ENCODE data around the gene HSD17B7.
"Not testable (repeated sequence)": the region's sequence is repeated elsewhere in the genome, so short reads cannot be mapped to it uniquely, and the experiment has no call there.

The HSD17B7 gene

GRCh38 chr1:162790303-162790984 is at the start of gene HSD17B7:
Gene HSD17B7, plus strand, starts transcription at chr1:162790702. Its CDS starts 99 bp downstream, at chr1:162790801.
- peak; percentile 64 to 69 for DNase-seq

DNA sequence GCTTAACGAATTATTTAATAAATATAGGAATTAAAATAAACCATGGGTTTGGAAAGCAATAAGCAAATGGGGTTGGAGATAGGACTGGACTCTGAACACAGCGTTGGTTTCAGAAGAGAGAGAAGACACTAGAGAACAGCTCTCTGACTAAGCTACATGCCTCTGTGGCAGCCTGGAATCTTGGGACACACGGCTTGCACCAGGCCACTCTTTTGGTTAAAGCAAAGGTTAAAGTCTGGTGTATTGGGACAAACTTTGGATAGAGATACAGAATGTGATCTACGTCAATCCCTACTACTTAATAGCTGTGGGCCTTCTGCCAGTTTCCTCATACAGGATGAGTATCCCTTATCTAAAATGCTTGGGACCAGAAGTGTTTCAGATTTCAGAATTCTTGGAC is 49.7 kb upstream of the HSD17B7 start:
- DNase-seq: no peak

- DNase-seq: no peak
These were observed 48.9 kb upstream of the HSD17B7 start for GRCh38 chr1:162741574-162741973.

GRCh38 chr1:162746264-162746942 is 44.1 kb upstream of the HSD17B7 start:
- not testable (repeated sequence) for DNase-seq

DNA sequence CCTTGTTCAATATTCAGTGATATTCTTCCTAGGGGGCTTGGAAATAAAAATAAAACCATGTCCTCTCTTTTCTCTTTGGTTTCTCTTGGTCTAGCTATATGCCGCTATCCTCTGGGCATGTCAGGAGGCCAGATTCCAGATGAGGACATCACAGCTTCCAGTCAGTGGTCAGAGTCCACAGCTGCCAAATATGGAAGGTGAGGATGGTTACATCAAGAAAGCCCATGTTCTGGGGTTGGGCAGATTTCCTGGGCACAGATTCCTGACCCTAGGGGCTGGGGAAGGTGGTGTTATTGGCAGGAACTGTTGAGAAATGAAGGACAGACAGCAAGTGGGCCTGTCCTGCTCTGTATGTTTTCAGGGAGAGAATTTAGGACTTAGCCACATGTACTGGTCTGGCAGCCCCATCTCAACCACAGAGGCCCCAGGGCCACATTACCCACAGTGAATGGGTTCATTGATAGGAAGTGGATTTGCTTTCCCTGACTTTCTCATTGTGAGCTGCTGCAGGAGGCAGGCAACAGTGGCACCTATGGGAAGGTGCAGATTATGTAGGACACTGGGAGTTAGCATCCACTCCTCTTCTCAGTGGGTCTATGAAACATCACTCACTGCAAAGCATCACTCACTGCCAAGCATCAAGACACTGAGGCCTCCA is 37.4 kb upstream of the HSD17B7 start:
- no peak for DNase-seq

- no peak for DNase-seq
These were observed 36.4 kb upstream of the HSD17B7 start for GRCh38 chr1:162753998-162754585.

DNA sequence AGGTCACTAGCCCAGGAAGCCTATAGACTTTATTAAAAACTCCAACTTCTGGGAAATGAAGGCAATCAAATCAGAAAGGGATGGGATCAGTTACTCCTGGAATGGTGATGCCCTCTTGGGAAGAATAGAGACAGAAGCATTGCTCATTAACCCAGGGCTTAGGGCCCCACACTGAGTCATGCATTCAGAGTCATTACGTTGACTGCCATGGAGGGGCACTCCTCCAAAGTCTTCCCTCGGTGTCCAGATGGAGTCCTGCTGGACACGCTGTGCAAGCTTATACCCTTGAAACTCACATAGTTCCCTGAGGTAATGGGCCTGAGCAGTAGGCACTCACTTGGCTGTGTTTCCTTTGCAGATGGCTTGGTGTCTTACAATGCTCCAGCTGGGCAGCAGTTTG is 35.2 kb upstream of the HSD17B7 start:
- no peak for DNase-seq

DNA sequence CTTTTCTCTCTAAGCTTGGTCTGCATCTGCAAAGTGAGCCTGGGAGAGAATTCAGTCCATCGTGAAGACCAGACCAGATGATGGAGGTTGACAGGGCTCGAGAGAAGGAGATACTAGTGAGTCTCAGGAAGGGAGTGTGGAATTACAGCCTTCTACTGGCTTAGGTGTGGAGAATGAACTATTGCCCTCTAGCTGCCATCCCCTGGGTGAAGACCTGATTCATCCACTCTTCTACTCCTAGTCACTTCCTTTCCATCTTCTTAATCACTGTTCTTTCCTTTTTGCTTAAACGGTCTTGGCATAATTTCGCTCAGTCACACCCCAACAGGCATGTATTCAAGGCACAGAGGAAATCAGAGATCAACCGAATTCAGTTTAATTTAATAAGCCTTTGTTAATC is 34.0 kb upstream of the HSD17B7 start:
- DNase-seq: no peak

- DNase-seq: no peak
These were observed 33.0 kb upstream of the HSD17B7 start for GRCh38 chr1:162757476-162757875.

DNA sequence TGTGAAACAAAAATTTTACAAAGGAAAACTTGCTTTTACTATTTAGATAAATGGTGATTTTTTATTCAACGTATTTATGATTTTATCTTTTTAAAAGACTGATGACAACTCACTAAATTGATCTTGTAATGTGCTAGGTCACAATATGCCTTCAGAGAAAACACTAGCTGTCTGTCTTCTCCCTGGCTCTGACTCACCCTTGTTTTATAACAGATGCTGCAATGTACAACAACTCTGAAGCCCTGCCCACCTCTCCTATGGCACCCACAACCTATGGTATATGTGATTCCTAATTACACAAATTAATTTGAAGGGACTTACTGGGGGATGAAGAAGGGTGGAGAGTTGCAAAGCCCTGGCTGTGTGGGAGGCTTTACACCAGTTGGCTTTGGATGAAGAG is 24.7 kb upstream of the HSD17B7 start:
- DNase-seq: no peak

- DNase-seq: no peak
These were observed 17.8 kb upstream of the HSD17B7 start for GRCh38 chr1:162772571-162773154.

DNA sequence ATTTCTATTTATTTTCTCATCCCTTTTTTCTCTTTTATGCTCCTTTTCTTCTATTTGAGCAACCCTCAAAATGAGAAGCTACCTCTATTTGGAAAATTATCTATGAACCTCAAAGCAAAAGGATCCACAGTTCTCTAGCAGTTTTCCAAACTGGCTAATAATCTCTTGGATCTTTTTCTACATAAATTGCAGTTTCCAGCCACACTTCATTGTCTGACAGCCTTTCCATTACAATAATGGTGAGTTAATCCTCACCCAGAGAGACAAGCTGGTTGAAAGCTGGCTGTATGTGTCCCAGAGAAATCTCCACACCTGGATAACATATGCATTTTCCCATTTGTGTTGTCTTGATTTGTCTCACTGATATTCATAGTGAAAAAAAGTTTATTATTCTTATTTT is 16.5 kb upstream of the HSD17B7 start:
- no peak for DNase-seq

DNA sequence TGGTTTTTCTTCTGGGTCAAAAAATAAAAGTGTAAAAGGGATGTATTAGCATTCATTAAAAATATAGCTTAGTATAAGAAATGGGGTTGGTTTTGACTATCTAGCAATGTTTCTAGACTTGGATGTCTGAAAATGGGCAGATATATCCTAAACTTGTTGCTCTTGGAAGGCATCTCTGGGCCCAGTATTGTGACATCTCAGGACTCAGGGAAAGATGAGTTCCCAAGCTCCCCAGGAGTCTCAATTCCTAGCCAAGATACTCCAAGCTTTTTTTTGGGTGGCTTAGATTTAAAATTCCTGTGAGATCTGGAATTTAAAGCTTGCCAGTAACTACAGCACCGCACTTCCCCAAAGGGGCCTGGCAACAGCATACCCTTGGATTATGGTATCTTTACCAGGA is 11.5 kb upstream of the HSD17B7 start:
- DNase-seq: no peak

DNA sequence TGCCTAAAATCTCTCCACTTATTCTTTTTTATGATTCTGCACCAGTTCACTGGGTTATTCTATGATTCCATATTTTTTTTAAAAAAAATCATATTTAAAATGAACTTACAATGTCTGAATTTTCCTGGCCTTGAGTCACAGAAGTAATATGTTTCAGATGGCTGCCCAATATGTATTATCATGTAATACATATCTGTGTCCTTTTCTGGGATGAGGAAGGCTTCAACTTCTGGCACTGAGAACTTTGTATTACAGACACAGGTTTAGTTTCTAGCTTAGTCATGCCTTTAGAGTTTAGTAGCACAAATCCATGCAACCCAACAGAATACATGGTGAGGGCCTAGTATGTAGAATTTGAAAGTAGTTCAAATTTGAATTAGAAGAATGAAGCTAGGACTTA is 7.8 kb upstream of the HSD17B7 start:
- no peak for DNase-seq

GRCh38 chr1:162784926-162785325 is 5.6 kb upstream of the HSD17B7 start:
- not testable (repeated sequence) for DNase-seq

DNA sequence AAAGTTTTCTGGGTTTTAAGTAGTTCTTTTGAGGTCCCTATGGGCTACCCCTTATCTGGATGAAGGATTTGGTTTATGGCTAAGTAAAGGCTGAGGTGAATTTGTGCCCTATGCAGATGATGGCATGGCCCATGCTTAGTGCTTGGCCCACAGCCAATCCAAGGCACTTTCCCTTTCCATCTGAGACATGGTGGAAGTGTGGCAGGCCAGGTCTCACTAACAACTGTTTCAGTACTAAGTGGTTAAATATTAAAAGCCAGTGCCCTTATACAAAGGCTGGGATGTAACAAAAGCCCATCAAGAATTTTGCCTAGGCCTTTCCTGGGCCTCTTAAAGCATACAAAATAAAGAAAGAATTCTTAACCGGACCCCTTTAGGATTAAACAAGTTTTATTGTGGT is 1.7 kb upstream of the HSD17B7 start:
- DNase-seq: not testable (repeated sequence)

DNA sequence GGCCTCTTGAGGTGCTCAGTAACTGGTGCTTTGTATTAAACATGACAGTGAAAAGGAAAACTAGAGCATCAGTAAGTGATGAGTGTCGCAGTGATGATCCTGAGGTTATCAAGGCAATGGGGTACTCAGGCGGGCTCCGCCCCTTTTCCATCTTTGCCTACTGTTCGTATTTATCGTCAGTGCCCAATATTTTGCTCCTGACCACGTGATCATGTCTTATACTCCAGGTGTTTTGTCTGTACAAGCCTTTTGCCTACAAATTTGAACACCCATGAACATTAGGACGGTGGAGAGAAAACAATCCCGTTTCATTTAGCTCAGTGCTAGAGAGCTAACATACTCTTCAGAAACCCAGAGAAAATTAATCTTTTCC is 469 bp downstream of the HSD17B7 start:
- DNase-seq: not testable (repeated sequence)

DNA sequence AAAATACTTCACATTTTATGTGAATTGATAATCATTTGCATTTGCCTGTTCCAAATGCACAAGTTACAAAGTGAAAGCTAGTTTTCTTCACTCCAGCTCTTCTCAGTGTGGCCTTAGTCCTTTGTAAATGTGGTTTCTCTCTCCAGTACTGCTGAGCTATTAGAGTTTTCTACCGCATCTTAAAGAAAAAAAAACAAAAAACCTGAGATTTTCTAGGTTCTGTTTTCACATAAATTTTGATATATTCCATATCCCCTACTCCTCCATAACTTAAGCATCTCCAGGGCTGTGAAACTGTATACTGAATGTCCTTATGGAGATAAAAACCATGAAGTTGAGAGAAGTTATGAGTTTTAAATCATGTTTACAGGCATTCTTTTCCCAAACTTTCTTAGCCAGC is 3.8 kb downstream of the HSD17B7 start:
- DNase-seq: not testable (repeated sequence)

GRCh38 chr1:162796617-162797279 is 6.2 kb downstream of the HSD17B7 start:
- not testable (repeated sequence) for DNase-seq

DNA sequence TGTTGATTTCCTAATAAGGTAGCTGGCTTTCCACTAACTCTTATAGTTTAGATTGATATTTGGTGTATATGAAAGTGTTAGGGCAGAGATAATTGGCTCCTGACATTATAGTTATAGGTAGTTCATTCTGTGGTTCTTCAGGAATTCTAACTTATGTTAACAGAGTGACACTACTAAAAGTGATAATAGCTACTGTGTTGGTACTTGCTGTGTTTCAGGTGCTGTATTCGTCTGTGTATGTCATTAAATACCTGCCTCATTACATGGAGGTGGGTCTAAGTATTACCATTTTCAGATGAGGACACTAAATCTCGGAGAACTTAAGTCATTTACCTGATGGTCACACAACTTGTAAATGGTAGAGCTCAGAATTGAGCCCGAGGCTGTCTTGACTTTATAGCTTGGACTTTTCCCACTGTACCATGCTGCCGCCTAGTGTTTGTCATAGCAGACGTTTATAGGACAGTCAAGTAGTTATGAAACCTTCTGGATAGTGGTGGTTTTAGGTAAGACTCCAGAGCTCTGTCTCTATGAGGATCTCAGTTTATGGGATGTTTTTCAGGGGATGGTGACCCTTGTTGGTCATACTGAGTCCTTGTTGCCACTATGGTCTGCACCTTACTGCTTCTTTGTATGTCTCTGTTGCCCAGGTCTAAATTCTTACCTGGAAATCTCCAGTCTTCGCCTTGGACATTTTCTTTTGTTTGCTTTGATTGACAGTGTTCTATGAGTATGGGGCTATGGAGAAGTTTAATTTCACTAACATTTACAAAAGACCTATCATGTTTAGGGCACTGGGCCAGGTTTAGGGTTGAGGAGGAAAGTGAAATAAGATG is 9.7 kb downstream of the HSD17B7 start:
- DNase-seq: not testable (repeated sequence)

GRCh38 chr1:162807503-162807902 is 17.0 kb downstream of the HSD17B7 start:
- not testable (repeated sequence) for DNase-seq

- not testable (repeated sequence) for DNase-seq
These were observed 21.9 kb downstream of the HSD17B7 start for GRCh38 chr1:162812357-162812756.

All from activated CD4-positive, alpha-beta T cell treated with anti-CD3 and anti-CD28 coated beads for 4 hours (primary cell).